HG02973 (cell line): ENCODE data around the gene MED13L.
A peak's percentile ranks its signal among the peaks of the same experiment; 100 is the strongest.

Experiments
- ATAC-seq: cut with Tn5 transposase; IDR thresholded peaks from one replicate; pipeline ENCODE4 v1.9.1; 2021; ENCODE audit warnings: moderate library complexity; ENCODE audit not compliant: unreplicated experiment

The MED13L gene

GRCh38 chr12:116066381-116067230 lies 210.9 kb downstream of the MED13L start:
- ATAC-seq, result peak; percentile 59

GRCh38 chr12:116065606-116066005 lies 211.9 kb downstream of the MED13L start:
- no peak for ATAC-seq

GRCh38 chr12:116064493-116064892 lies 213.0 kb downstream of the MED13L start:
- no peak for ATAC-seq

- no peak for ATAC-seq
These were observed 214.8 kb downstream of the MED13L start for GRCh38 chr12:116062698-116063097.

GRCh38 chr12:116060764-116061163 lies 216.7 kb downstream of the MED13L start:
- peak; percentile 96 for ATAC-seq

GRCh38 chr12:116059904-116060303 lies 217.6 kb downstream of the MED13L start:
- ATAC-seq, result no peak

- no peak for ATAC-seq
These were observed 218.9 kb downstream of the MED13L start for GRCh38 chr12:116058574-116058973.

- ATAC-seq, result no peak
These were observed 220.1 kb downstream of the MED13L start for GRCh38 chr12:116057356-116057755.

GRCh38 chr12:116055895-116056607 lies 221.4 kb downstream of the MED13L start:
- ATAC-seq, result no peak

- no peak for ATAC-seq
These were observed 223.2 kb downstream of the MED13L start for GRCh38 chr12:116054280-116054679.

GRCh38 chr12:116053479-116054200 lies 223.9 kb downstream of the MED13L start:
- no peak for ATAC-seq

- no peak for ATAC-seq
These were observed 227.2 kb downstream of the MED13L start for GRCh38 chr12:116050275-116050674.

- ATAC-seq, result no peak
These were observed 228.6 kb downstream of the MED13L start for GRCh38 chr12:116048879-116049278.

- no peak for ATAC-seq
These were observed 231.5 kb downstream of the MED13L start for GRCh38 chr12:116046039-116046438.

- ATAC-seq, result no peak
These were observed 232.3 kb downstream of the MED13L start for GRCh38 chr12:116045150-116045549.

- ATAC-seq, result no peak
These were observed 233.6 kb downstream of the MED13L start for GRCh38 chr12:116043659-116044535.

GRCh38 chr12:116040402-116040801 lies 237.1 kb downstream of the MED13L start:
- no peak for ATAC-seq

- ATAC-seq, result no peak
These were observed 238.4 kb downstream of the MED13L start for GRCh38 chr12:116039081-116039480.

GRCh38 chr12:116037941-116038837 lies 239.3 kb downstream of the MED13L start:
- ATAC-seq, result no peak

GRCh38 chr12:116033765-116034164 lies 243.7 kb downstream of the MED13L start:
- no peak for ATAC-seq
